Measurements from ENCODE around the gene MAD2L1BP. TPM values are rescaled to one million over a fixed set of nuclear protein-coding genes. Genes with fewer than 3 reads are reported as not detected.
"Not testable (repeated sequence)": the region's sequence is repeated elsewhere in the genome, so short reads cannot be mapped to it uniquely, and the experiment has no call there.

MAD2L1BP gene, protein sequence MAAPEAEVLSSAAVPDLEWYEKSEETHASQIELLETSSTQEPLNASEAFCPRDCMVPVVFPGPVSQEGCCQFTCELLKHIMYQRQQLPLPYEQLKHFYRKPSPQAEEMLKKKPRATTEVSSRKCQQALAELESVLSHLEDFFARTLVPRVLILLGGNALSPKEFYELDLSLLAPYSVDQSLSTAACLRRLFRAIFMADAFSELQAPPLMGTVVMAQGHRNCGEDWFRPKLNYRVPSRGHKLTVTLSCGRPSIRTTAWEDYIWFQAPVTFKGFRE
- 25.1 TPM for total RNA-seq

DNA sequence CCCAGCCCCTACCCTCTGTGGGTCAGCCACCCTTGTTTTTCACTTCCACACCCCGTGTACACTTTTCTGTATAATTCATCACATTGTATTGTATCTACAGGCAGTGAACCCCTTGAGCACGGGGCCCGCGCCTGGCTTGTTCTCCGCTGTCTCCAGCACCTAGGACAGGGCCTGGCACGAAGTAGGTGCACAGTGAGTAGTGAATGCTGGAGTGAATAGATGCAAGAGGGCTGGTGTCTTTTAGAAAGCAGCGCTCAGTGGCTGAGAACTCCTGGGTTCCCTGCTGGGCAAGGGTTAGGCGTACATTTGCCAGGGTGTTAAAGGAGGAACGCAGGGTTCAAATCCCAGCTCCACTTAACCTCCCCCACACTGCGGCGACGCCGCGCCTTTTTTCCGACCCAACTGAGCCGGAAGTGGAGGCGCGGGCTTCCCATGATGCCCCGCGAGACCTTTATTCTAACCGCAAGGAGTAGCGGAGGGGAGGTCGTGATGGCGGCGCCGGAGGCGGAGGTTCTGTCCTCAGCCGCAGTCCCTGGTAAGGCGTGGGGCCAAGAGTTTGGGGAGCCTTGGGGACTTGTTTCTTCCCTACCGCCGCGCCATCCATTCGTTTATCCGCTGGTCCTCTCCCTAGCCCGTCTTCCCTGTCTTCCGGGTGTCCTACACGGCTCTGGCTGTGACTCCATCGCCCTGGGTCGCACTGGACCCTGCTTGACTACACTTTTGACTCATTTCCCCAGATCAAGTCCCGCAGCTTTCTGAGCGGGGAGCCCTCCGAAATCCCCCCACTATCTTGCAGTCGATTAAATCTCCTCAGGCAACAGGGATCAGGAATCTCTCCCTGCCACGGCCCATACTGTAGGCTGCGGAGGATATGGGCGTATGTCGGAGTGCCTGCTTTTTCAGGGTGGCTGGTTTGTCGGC lies at the start of gene MAD2L1BP:
TSS of gene MAD2L1BP (plus strand) at position 454 of the 921 bp plus-strand sequence. CDS start at position 490, 36 bp downstream.
- Histone ChIP-seq H3K9ac (ENCODE audit: low read depth in 1 of 3, low read length in 3 of 3) (peak within 1 kb of the TSS; percentile 92 to 97 (median 95)), H3K4me1 (ENCODE audit: control insufficient read depth in 3 of 3, insufficient read depth in 3 of 3, low read length in 3 of 3) (peaks cover 23 to 37% (median 30%) of the 10 kb centered on the region in 3 donors), H3K27ac (ENCODE audit: low read depth, low read length) (peak within 1 kb of the TSS; percentile 85), H3K36me3 (ENCODE audit: control insufficient read depth in 3 of 3, insufficient read depth in 3 of 3, low read length in 3 of 3) (peaks cover 11 to 22% (median 13%) of the 10 kb centered on the region in 3 donors), H3K9me3 (ENCODE audit: control insufficient read depth in 3 of 3, low read length in 3 of 3) (no peaks in the 10 kb centered on the region), H3K27me3 (ENCODE audit: control insufficient read depth in 3 of 3, insufficient read depth in 3 of 3, low read length in 3 of 3) (no peaks in the 10 kb centered on the region), H3K4me3 (ENCODE audit: low read length in 3 of 3) (peak within 1 kb of the TSS; percentile 95 to 97 (median 97))

DNA sequence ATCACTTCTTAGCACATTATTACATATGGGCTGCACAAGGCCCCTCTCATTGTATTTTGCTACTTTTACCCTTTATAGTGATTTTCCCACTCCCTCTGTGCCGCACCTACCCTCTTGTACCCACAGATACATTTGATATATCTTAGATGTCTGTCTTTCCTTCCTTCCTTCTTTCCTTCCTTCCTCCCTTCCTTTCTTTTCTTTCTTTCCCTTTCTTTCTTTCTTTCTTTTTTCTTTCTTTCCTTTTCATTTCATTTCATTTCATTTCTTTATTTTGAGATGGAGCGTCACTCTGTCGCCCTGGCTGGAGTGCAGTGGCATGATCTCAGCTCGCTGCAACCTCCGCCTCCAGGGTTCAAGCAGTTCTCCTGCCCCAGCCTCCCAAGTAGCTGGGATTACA lies 47.4 kb upstream of the MAD2L1BP start:
- H3K27ac ChIP-seq (ENCODE audit: low read depth, low read length): no peak overlapping the region
- peaks cover 19 to 49% (median 47%) of the 10 kb centered on the region in 3 donors for H3K36me3 ChIP-seq (ENCODE audit: control insufficient read depth in 3 of 3, insufficient read depth in 3 of 3, low read length in 3 of 3)
- no peaks in the 10 kb centered on the region for H3K4me1 ChIP-seq (ENCODE audit: control insufficient read depth in 3 of 3, insufficient read depth in 3 of 3, low read length in 3 of 3)
- no peak overlapping the region for H3K4me3 ChIP-seq (ENCODE audit: low read length in 3 of 3)
- no peaks in the 10 kb centered on the region for H3K27me3 ChIP-seq (ENCODE audit: control insufficient read depth in 3 of 3, insufficient read depth in 3 of 3, low read length in 3 of 3)
- no peak overlapping the region for H3K9ac ChIP-seq (ENCODE audit: low read depth in 1 of 3, low read length in 3 of 3)
- H3K9me3 ChIP-seq (ENCODE audit: control insufficient read depth in 3 of 3, low read length in 3 of 3): no peaks in the 10 kb centered on the region

DNA sequence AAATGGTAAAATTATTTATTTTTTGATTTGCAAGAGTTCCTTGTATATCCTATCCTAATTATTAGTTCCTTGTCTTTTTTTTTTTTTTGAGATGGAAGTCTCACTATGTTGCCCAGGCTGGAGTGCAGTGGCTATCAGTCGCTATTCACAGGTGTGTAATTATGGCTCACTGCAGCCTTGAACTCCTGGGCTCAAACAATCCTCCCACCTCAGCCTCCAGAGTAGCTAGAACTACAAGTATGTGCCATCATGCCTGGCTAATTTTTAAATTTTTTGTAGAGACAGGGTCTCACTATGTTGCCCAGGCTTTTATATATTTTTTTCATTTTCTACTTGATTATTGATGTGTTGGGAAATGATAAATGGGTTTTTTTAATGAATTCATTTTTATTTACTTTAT lies 46.1 kb upstream of the MAD2L1BP start:
- H3K4me3 ChIP-seq (ENCODE audit: low read length in 3 of 3): not testable (repeated sequence)
- H3K36me3 ChIP-seq (ENCODE audit: control insufficient read depth in 3 of 3, insufficient read depth in 3 of 3, low read length in 3 of 3): peaks cover 11 to 37% (median 33%) of the 10 kb centered on the region in 3 donors

DNA sequence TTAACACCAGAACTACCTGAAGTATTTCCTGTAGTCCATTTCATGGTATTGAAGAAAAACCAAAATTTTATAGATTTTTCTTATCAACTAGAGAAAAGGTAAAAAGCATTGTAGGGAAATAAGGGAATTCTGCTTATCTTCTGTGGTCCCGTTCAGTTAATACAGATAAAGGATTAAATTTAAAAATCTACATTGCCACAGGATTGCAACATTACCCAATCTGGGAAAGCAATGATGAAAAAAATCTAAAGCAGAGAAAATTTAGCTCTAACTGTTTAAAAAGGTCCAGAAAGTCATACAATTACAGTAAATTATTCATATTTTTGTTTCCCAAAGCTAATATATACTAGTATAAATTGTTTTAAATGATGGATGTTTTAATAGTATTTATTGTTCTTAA lies 41.7 kb upstream of the MAD2L1BP start:
- Histone ChIP-seq H3K27me3 (ENCODE audit: control insufficient read depth in 3 of 3, insufficient read depth in 3 of 3, low read length in 3 of 3) (no peaks in the 10 kb centered on the region), H3K36me3 (ENCODE audit: control insufficient read depth in 3 of 3, insufficient read depth in 3 of 3, low read length in 3 of 3) (peaks cover 5 to 23% (median 16%) of the 10 kb centered on the region in 3 donors), H3K4me1 (ENCODE audit: control insufficient read depth in 3 of 3, insufficient read depth in 3 of 3, low read length in 3 of 3) (no peaks in the 10 kb centered on the region), H3K27ac (ENCODE audit: low read depth, low read length) (no peak overlapping the region), H3K9ac (ENCODE audit: low read depth in 1 of 3, low read length in 3 of 3) (no peak overlapping the region), H3K4me3 (ENCODE audit: low read length in 3 of 3) (no peak overlapping the region), H3K9me3 (ENCODE audit: control insufficient read depth in 3 of 3, low read length in 3 of 3) (no peaks in the 10 kb centered on the region)

More for the DNA sequence above, 46.1 kb upstream of the MAD2L1BP start:
- not testable (repeated sequence) for H3K4me1 ChIP-seq (ENCODE audit: control insufficient read depth in 3 of 3, insufficient read depth in 3 of 3, low read length in 3 of 3); H3K9ac ChIP-seq (ENCODE audit: low read depth in 1 of 3, low read length in 3 of 3); H3K9me3 ChIP-seq (ENCODE audit: control insufficient read depth in 3 of 3, low read length in 3 of 3); H3K27me3 ChIP-seq (ENCODE audit: control insufficient read depth in 3 of 3, insufficient read depth in 3 of 3, low read length in 3 of 3); H3K27ac ChIP-seq (ENCODE audit: low read depth, low read length)

DNA sequence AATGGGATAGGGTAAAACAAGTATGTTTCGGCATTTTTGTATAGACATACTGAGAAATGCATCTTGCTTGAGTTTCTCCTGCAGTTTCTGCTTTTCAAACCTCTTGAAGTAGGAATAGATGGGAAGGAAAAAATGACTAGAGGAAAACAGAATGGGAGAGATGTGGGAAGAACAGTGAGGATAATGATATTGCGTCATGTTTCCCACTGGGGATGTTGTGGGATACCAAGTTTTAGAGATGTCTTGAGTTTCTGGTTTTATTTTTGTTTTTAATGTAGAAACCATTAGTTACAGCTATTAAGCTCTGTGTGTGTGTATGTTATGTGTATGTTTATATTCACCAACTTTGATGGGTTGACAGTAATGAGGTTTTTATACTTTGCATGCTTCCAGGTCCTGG lies 35.0 kb upstream of the MAD2L1BP start:
- no peaks in the 10 kb centered on the region for H3K4me1 ChIP-seq (ENCODE audit: control insufficient read depth in 3 of 3, insufficient read depth in 3 of 3, low read length in 3 of 3)
- no peak overlapping the region for H3K4me3 ChIP-seq (ENCODE audit: low read length in 3 of 3)
- H3K9ac ChIP-seq (ENCODE audit: low read depth in 1 of 3, low read length in 3 of 3): no peak overlapping the region
- no peaks in the 10 kb centered on the region for H3K27me3 ChIP-seq (ENCODE audit: control insufficient read depth in 3 of 3, insufficient read depth in 3 of 3, low read length in 3 of 3)
- H3K36me3 ChIP-seq (ENCODE audit: control insufficient read depth in 3 of 3, insufficient read depth in 3 of 3, low read length in 3 of 3): peaks cover 14 to 29% (median 28%) of the 10 kb centered on the region in 3 donors
- no peaks in the 10 kb centered on the region for H3K9me3 ChIP-seq (ENCODE audit: control insufficient read depth in 3 of 3, low read length in 3 of 3)
- no peak overlapping the region for H3K27ac ChIP-seq (ENCODE audit: low read depth, low read length)

DNA sequence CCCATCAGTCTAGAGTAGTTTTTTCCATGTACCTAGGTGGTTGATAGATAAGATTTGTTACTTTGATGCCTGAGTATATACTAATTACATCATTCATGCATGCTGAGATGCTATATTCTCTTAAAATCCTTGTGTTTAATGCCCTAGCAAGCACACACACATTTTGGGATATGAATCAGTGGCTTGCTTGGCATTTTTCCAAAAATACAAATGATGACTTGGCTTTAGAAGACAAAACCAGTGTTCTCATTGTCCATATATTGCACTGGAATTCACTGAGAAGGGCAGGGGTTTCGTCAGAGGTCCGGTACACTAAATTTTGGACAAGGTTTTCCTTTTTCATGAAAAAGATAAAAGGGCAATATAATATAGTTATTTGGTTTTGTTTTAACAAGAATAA lies 31.5 kb upstream of the MAD2L1BP start:
- Histone ChIP-seq H3K9me3 (ENCODE audit: control insufficient read depth in 3 of 3, low read length in 3 of 3) (no peaks in the 10 kb centered on the region), H3K36me3 (ENCODE audit: control insufficient read depth in 3 of 3, insufficient read depth in 3 of 3, low read length in 3 of 3) (peaks cover 8 to 26% (median 21%) of the 10 kb centered on the region in 3 donors)

DNA sequence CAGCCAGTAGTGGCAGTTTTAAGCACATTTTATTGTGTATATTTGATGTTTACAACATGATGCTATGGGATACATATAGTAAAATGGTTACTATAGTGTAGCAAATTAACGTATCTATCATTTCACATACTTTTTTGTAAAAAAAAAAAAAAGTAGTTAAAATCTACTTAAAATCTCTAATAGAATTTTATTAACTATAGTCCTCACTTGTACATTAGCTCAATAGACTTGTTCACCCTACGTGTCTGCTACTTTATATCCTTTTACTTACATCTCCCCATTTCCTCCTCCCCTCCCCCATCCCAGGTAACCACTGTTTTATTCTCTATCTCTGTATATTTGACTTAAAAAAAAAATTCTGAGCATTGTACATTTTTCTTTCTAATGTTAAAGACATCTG lies 29.6 kb upstream of the MAD2L1BP start:
- H3K4me1 ChIP-seq (ENCODE audit: control insufficient read depth in 3 of 3, insufficient read depth in 3 of 3, low read length in 3 of 3): no peaks in the 10 kb centered on the region
- no peak overlapping the region for H3K4me3 ChIP-seq (ENCODE audit: low read length in 3 of 3)
- H3K9ac ChIP-seq (ENCODE audit: low read depth in 1 of 3, low read length in 3 of 3): no peak overlapping the region
- H3K9me3 ChIP-seq (ENCODE audit: control insufficient read depth in 3 of 3, low read length in 3 of 3): no peaks in the 10 kb centered on the region
- H3K27me3 ChIP-seq (ENCODE audit: control insufficient read depth in 3 of 3, insufficient read depth in 3 of 3, low read length in 3 of 3): no peaks in the 10 kb centered on the region
- no peak overlapping the region for H3K27ac ChIP-seq (ENCODE audit: low read depth, low read length)
- H3K36me3 ChIP-seq (ENCODE audit: control insufficient read depth in 3 of 3, insufficient read depth in 3 of 3, low read length in 3 of 3): peaks cover 12 to 29% (median 27%) of the 10 kb centered on the region in 3 donors

More for the DNA sequence above, 31.5 kb upstream of the MAD2L1BP start:
- Histone ChIP-seq H3K9ac (ENCODE audit: low read depth in 1 of 3, low read length in 3 of 3) (no peak overlapping the region), H3K27me3 (ENCODE audit: control insufficient read depth in 3 of 3, insufficient read depth in 3 of 3, low read length in 3 of 3) (no peaks in the 10 kb centered on the region), H3K4me1 (ENCODE audit: control insufficient read depth in 3 of 3, insufficient read depth in 3 of 3, low read length in 3 of 3) (no peaks in the 10 kb centered on the region), H3K27ac (ENCODE audit: low read depth, low read length) (no peak overlapping the region), H3K4me3 (ENCODE audit: low read length in 3 of 3) (no peak overlapping the region)

DNA sequence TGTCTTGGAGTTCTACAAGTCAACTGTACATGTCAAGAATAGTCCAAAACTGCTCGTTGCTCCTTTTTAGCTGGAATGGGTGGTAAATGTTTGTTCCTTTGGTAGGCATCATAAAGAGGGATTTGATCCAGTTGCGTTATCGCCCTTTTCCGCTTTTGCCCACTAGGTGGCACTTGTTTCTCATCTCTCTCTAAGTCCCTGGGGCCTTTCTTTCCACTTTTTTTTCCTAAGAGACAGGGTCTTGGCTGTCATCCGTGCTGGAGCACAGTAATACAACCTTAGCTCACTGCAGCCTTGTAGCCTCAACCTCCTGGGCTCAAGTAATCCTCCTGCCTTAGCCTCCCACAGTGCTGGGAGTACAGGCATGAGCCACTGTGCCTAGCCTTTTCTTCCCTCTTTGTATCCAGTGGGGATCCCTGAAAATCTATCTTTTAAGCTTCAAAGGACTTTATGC lies 27.3 kb upstream of the MAD2L1BP start:
- Histone ChIP-seq H3K36me3 (ENCODE audit: control insufficient read depth in 3 of 3, insufficient read depth in 3 of 3, low read length in 3 of 3) (peaks cover 11 to 39% (median 31%) of the 10 kb centered on the region in 3 donors), H3K9me3 (ENCODE audit: control insufficient read depth in 3 of 3, low read length in 3 of 3) (no peaks in the 10 kb centered on the region), H3K27ac (ENCODE audit: low read depth, low read length) (no peak overlapping the region), H3K4me1 (ENCODE audit: control insufficient read depth in 3 of 3, insufficient read depth in 3 of 3, low read length in 3 of 3) (no peaks in the 10 kb centered on the region), H3K4me3 (ENCODE audit: low read length in 3 of 3) (no peak overlapping the region), H3K27me3 (ENCODE audit: control insufficient read depth in 3 of 3, insufficient read depth in 3 of 3, low read length in 3 of 3) (no peaks in the 10 kb centered on the region), H3K9ac (ENCODE audit: low read depth in 1 of 3, low read length in 3 of 3) (no peak overlapping the region)

DNA sequence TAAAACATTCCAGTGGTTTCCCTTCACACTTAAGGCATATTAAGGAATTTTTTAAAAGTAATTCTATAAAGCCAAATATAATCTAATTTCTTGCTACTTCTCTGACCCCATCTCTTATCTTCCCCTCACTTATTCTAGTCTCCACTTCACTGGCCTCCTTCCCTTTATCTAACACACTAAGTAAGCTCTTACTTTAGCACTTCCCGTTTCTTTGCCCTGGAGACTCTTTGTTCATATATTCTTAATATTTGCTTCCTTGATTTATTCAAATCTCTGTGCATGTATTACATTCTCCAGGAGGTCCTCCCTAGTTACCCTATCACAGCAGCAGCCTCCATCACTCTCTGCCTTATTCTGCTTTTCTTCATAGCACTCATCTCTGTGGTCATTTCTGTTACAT lies 26.8 kb upstream of the MAD2L1BP start:
- no peaks in the 10 kb centered on the region for H3K9me3 ChIP-seq (ENCODE audit: control insufficient read depth in 3 of 3, low read length in 3 of 3)
- H3K4me3 ChIP-seq (ENCODE audit: low read length in 3 of 3): no peak overlapping the region
- no peak overlapping the region for H3K9ac ChIP-seq (ENCODE audit: low read depth in 1 of 3, low read length in 3 of 3)
- no peak overlapping the region for H3K27ac ChIP-seq (ENCODE audit: low read depth, low read length)
- H3K27me3 ChIP-seq (ENCODE audit: control insufficient read depth in 3 of 3, insufficient read depth in 3 of 3, low read length in 3 of 3): no peaks in the 10 kb centered on the region
- H3K4me1 ChIP-seq (ENCODE audit: control insufficient read depth in 3 of 3, insufficient read depth in 3 of 3, low read length in 3 of 3): no peaks in the 10 kb centered on the region
- H3K36me3 ChIP-seq (ENCODE audit: control insufficient read depth in 3 of 3, insufficient read depth in 3 of 3, low read length in 3 of 3): peaks cover 9 to 38% (median 33%) of the 10 kb centered on the region in 3 donors

DNA sequence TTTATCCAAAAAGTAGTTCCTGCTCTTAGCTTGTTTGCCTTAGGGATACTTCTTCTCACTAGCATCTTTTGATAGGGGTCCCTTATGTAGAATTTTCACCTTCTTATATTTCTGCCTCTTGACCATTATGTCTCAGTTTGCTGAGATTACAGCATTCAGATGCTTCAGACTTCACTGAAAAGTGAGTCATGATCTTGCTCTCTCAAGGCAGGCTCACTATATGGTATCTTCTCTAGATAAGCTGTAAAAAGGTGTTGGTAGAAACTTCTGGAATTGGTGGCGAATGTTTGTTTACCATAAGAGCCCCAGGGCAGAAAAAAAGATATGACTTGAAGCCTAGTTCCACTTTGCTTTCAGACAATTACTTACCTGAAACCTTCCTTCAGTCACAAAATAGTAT lies 26.2 kb upstream of the MAD2L1BP start:
- H3K36me3 ChIP-seq (ENCODE audit: control insufficient read depth in 3 of 3, insufficient read depth in 3 of 3, low read length in 3 of 3): peaks cover 15 to 38% (median 33%) of the 10 kb centered on the region in 3 donors

More for the DNA sequence above, 26.2 kb upstream of the MAD2L1BP start:
- Histone ChIP-seq H3K9ac (ENCODE audit: low read depth in 1 of 3, low read length in 3 of 3) (no peak overlapping the region), H3K27ac (ENCODE audit: low read depth, low read length) (no peak overlapping the region), H3K9me3 (ENCODE audit: control insufficient read depth in 3 of 3, low read length in 3 of 3) (no peaks in the 10 kb centered on the region), H3K4me3 (ENCODE audit: low read length in 3 of 3) (no peak overlapping the region), H3K27me3 (ENCODE audit: control insufficient read depth in 3 of 3, insufficient read depth in 3 of 3, low read length in 3 of 3) (no peaks in the 10 kb centered on the region), H3K4me1 (ENCODE audit: control insufficient read depth in 3 of 3, insufficient read depth in 3 of 3, low read length in 3 of 3) (no peaks in the 10 kb centered on the region)

Data from skeletal muscle tissue (tissue), 4 donors.